GM23338 (cell line): ENCODE measurements around the gene ATP9B. TPM values are rescaled to one million over a fixed set of nuclear protein-coding genes. Genes with fewer than 3 reads are reported as not detected.
"Not testable (repeated sequence)": the region's sequence is repeated elsewhere in the genome, so short reads cannot be mapped to it uniquely, and the experiment has no call there.

Experiments used
- ATAC-seq: fragments of 200-7000 bp; cut with Tn5 transposase; 3 replicates; pipeline ENCODE4 v1.9.1; 2020
- DNase-seq: peaks from one replicate; pipeline ENCODE4 v3.0.0-alpha.2; 2015; ENCODE audit warnings: low spot score
- H2AFZ ChIP-seq: fragments of 200-600 bp; sonication (generic); 2 replicates; pipeline ENCODE4 v1.8.0; 2016; ENCODE audit warnings: antibody characterized with exemption, mild to moderate bottlenecking, moderate library complexity
- H3F3A ChIP-seq: fragments of 200-600 bp; sonication (generic); replicated peaks from 2 replicates; pipeline ENCODE4 v1.8.0; 2017; ENCODE audit warnings: antibody characterized with exemption, mixed run types, low read depth
- H3K27ac ChIP-seq: fragments of 200-600 bp; sonication (generic); 2 replicates; pipeline ENCODE4 v1.6.1; 2016; ENCODE audit warnings: low read depth
- H3K27me3 ChIP-seq: fragments of 200-600 bp; sonication (generic); 2 replicates; pipeline ENCODE4 v1.8.0; 2016; ENCODE audit warnings: mild to moderate bottlenecking, mixed run types, moderate library complexity; ENCODE audit not compliant: insufficient read depth
- H3K36me3 ChIP-seq: fragments of 200-600 bp; sonication (generic); 2 replicates; pipeline ENCODE4 v1.8.0; 2016; ENCODE audit warnings: mild to moderate bottlenecking; ENCODE audit not compliant: insufficient read depth
- H3K4me1 ChIP-seq: fragments of 200-600 bp; sonication (generic); 2 replicates; pipeline ENCODE4 v1.8.0; 2016; ENCODE audit warnings: mild to moderate bottlenecking, moderate library complexity; ENCODE audit not compliant: insufficient read depth
- H3K4me2 ChIP-seq: fragments of 200-600 bp; sonication (generic); 2 replicates; pipeline ENCODE4 v1.7.1; 2017; ENCODE audit warnings: mixed run types
- H3K4me3 ChIP-seq: fragments of 200-600 bp; sonication (generic); 2 replicates; pipeline ENCODE4 v1.6.1; 2016; ENCODE audit warnings: mixed run types
- H3K79me2 ChIP-seq: fragments of 200-600 bp; sonication (generic); replicated peaks from 2 replicates; pipeline ENCODE4 v1.8.0; 2017; ENCODE audit warnings: mild to moderate bottlenecking; ENCODE audit not compliant: insufficient read depth
- H3K9me2 ChIP-seq: fragments of 200-600 bp; sonication (generic); 2 replicates; pipeline ENCODE4 v1.8.0; 2017; ENCODE audit not compliant: insufficient read depth
- H4K20me1 ChIP-seq: fragments of 200-600 bp; sonication (generic); replicated peaks from 2 replicates; pipeline ENCODE4 v1.8.0; 2017; ENCODE audit warnings: mild to moderate bottlenecking; ENCODE audit not compliant: insufficient read depth
- H3K27ac Mint-ChIP-seq: 2 replicates; pipeline ENCODE4 v1.8.0; 2020; ENCODE audit warnings: inconsistent platforms, mild to moderate bottlenecking, moderate library complexity, mixed read lengths
- H3K27me3 Mint-ChIP-seq: 3 replicates; pipeline ENCODE4 v1.8.0; 2022; ENCODE audit warnings: low read depth, mild to moderate bottlenecking, moderate library complexity, mixed read lengths, inconsistent platforms; ENCODE audit not compliant: insufficient read depth, poor library complexity
- H3K36me3 Mint-ChIP-seq: 3 replicates; pipeline ENCODE4 v1.8.0; 2021; ENCODE audit warnings: low read depth, mild to moderate bottlenecking, inconsistent platforms, moderate library complexity, mixed read lengths
- H3K4me1 Mint-ChIP-seq: 3 replicates; pipeline ENCODE4 v1.8.0; 2020; ENCODE audit warnings: mild to moderate bottlenecking, inconsistent platforms, mixed read lengths
- H3K4me3 Mint-ChIP-seq: 3 replicates; pipeline ENCODE4 v1.8.0; 2021; ENCODE audit warnings: moderate library complexity, mild to moderate bottlenecking, inconsistent platforms, mixed read lengths
- H3K9me3 Mint-ChIP-seq: 3 replicates; pipeline ENCODE4 v1.8.0; 2020; ENCODE audit warnings: moderate library complexity, mild to moderate bottlenecking, inconsistent platforms, mixed read lengths
- CREB1 ChIP-seq: fragments of 250-450 bp; sonication (Bioruptor Pico); IDR thresholded peaks from 2 replicates; pipeline ENCODE4 v1.5.0; 2020; ENCODE audit warnings: low read depth, mild to moderate bottlenecking, moderate library complexity
- JUNB ChIP-seq: IDR thresholded peaks from one replicate; pipeline ENCODE4 v1.6.1; 2016; ENCODE audit warnings: antibody characterized with exemption; ENCODE audit not compliant: unreplicated experiment
- POLR2AphosphoS5 ChIP-seq: IDR thresholded peaks from 2 replicates; pipeline ENCODE4 v1.6.1; 2016; ENCODE audit warnings: antibody characterized with exemption, low read depth
- STAT1 ChIP-seq: IDR thresholded peaks from one replicate; pipeline ENCODE4 v1.6.1; 2016; ENCODE audit warnings: antibody characterized with exemption; ENCODE audit not compliant: unreplicated experiment
- polyA plus RNA-seq: library from polyadenylated mRNA; unstranded; fragments of >200 nt; fragmentation: Nextera tagmentation; extraction: Ambion mirVana; gene quantifications from 2 replicates; pipeline ENCODE4 v1.2.1, GENCODE V29; 2016
- total RNA-seq: library from RNA; depleted of rRNA; stranded (reverse); fragments of >200 nt; shearing (Covaris generic); gene quantifications from 2 replicates; pipeline ENCODE4 v1.2.3, GENCODE V29; 2014
- TF ChIP-seq, protein P1 (sequence below): IDR thresholded peaks from 2 replicates; pipeline ENCODE4 v1.6.1; 2016; ENCODE audit warnings: antibody characterized with exemption
- TF ChIP-seq, protein P2 (sequence below), 2 experiments: fragments of 200-600 bp in 1 of 2; sonication (generic) in 1 of 2; conservative IDR thresholded peaks; 2 replicates each; pipeline versions ENCODE4 v1.5.1 to v1.6.1; 2016 to 2017; ENCODE audit warnings: antibody characterized with exemption in 2 of 2, low read depth in 2 of 2, mild to moderate bottlenecking in 2 of 2, moderate library complexity in 1 of 2

Gene ATP9B
- total and polyA plus RNA-seq, 2 experiments from 2014 or later: 14.2 to 25.6 TPM

DNA sequence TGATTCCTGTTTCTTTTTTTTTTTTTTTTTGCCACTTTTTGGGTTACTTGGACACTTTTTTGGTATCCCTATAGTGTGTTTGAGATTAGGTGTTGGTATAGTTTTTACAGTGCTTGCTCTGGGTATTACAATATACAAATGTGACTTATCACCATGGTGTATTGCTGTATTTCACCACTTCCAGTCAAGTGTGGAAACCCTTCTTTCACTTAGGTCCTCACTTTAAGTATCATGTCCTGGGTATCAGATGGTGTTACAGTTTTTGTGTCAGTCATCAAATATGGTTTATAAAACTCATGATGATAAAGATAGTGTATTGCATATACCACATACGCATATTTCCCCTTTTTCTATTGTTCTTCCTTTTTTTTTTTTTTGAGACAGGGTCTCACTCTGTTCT, 1.8 kb downstream of the ATP9B start:
- Histone ChIP-seq H3K4me1 (peaks cover 4% of the 10 kb centered on the region), H3F3A (no peaks in the 10 kb centered on the region), H2AFZ (no peak overlapping the region), H3K27me3 (no peaks in the 10 kb centered on the region), H3K4me2 (no peak overlapping the region), H4K20me1 (0 out of 2 replicates have a peak, but pooled peaks cover 5% of the 10 kb centered on the region), H3K79me2 (peaks cover 63% of the 10 kb centered on the region), H3K36me3 (no peaks in the 10 kb centered on the region), H3K9me2 (no peaks in the 10 kb centered on the region), H3K4me3 (no peak overlapping the region), H3K27ac (no peak overlapping the region)
- peaks cover 51% of the 10 kb centered on the region for H3K36me3 Mint-ChIP-seq
- no peak for DNase-seq
- H3K9me3 Mint-ChIP-seq: peaks cover 59% of the 10 kb centered on the region
- ATAC-seq: no peak
- peak overlapping the region; percentile 89; the same call in 1 of the 3 replicates for H3K4me3 Mint-ChIP-seq
- peaks cover 4% of the 10 kb centered on the region for H3K4me1 Mint-ChIP-seq
- no peak overlapping the region for H3K27ac Mint-ChIP-seq
- TF ChIP-seq, protein P1, sequence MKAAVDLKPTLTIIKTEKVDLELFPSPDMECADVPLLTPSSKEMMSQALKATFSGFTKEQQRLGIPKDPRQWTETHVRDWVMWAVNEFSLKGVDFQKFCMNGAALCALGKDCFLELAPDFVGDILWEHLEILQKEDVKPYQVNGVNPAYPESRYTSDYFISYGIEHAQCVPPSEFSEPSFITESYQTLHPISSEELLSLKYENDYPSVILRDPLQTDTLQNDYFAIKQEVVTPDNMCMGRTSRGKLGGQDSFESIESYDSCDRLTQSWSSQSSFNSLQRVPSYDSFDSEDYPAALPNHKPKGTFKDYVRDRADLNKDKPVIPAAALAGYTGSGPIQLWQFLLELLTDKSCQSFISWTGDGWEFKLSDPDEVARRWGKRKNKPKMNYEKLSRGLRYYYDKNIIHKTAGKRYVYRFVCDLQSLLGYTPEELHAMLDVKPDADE: no peak
- TF ChIP-seq STAT1: no peak
- TF ChIP-seq JUNB: no peak
- TF ChIP-seq POLR2AphosphoS5: no peak
- no peak for TF ChIP-seq CREB1 (CRISPR knock-in tag)
- TF ChIP-seq, protein P2, sequence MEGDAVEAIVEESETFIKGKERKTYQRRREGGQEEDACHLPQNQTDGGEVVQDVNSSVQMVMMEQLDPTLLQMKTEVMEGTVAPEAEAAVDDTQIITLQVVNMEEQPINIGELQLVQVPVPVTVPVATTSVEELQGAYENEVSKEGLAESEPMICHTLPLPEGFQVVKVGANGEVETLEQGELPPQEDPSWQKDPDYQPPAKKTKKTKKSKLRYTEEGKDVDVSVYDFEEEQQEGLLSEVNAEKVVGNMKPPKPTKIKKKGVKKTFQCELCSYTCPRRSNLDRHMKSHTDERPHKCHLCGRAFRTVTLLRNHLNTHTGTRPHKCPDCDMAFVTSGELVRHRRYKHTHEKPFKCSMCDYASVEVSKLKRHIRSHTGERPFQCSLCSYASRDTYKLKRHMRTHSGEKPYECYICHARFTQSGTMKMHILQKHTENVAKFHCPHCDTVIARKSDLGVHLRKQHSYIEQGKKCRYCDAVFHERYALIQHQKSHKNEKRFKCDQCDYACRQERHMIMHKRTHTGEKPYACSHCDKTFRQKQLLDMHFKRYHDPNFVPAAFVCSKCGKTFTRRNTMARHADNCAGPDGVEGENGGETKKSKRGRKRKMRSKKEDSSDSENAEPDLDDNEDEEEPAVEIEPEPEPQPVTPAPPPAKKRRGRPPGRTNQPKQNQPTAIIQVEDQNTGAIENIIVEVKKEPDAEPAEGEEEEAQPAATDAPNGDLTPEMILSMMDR (conservative IDR thresholded peaks at IDR 0.05; ENCODE audit: low read depth in 2 of 2): no peak
- peaks cover 14% of the 10 kb centered on the region for H3K27me3 Mint-ChIP-seq

DNA sequence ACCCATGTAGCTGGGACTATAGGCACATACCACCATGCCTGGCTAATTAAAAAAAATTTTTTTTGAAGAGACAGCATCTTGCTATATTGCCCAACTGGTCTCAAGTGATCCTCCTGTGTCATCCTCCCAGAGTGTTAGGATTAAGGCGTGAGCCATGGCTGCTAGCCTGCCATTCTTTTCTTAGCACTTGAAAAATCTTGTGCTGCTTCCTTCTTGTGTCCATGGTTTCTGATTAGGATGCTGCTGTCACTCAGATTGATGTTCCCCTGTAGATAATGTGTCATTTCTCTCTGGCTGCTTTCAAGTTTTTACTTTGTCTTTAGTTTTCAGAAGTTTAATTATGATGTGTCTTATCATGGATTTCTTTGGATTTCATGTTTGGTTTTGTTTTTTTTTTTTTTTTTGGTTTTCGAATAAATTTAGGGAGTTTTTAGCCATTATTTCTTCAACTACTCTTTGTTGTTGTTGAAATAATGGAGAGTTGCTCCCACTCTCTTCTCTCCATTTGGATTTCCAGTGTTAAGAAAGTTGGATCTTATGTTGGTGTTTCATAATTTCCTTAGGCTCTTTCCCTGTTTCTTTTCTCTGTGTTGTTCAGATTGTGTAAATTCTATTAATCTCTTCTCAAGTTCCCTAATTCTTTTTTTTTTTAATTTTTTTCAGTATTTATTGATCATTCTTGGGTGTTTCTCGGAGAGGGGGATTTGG, 2.5 kb downstream of the ATP9B start:
- H2AFZ ChIP-seq: no peak overlapping the region
- H3K9me2 ChIP-seq: no peaks in the 10 kb centered on the region
- no peak overlapping the region for H3K4me2 ChIP-seq
- no peaks in the 10 kb centered on the region for H3F3A ChIP-seq
- Mint-ChIP-seq H3K27me3 (peaks cover 10% of the 10 kb centered on the region), H3K4me1 (peaks cover 8% of the 10 kb centered on the region), H3K4me3 (no peak overlapping the region), H3K9me3 (peaks cover 52% of the 10 kb centered on the region), H3K27ac (no peak overlapping the region), H3K36me3 (peaks cover 45% of the 10 kb centered on the region)
- peaks cover 4% of the 10 kb centered on the region for H3K4me1 ChIP-seq
- no peaks in the 10 kb centered on the region for H3K27me3 ChIP-seq
- DNase-seq: no peak
- no peak overlapping the region for H3K4me3 ChIP-seq
- H3K79me2 ChIP-seq: peaks cover 69% of the 10 kb centered on the region
- H3K36me3 ChIP-seq: no peaks in the 10 kb centered on the region
- ATAC-seq: no peak
- peaks cover 5% of the 10 kb centered on the region; the same call in 1 of the 2 replicates for H4K20me1 ChIP-seq
- no peak overlapping the region for H3K27ac ChIP-seq
- TF ChIP-seq, protein P1: no peak

DNA sequence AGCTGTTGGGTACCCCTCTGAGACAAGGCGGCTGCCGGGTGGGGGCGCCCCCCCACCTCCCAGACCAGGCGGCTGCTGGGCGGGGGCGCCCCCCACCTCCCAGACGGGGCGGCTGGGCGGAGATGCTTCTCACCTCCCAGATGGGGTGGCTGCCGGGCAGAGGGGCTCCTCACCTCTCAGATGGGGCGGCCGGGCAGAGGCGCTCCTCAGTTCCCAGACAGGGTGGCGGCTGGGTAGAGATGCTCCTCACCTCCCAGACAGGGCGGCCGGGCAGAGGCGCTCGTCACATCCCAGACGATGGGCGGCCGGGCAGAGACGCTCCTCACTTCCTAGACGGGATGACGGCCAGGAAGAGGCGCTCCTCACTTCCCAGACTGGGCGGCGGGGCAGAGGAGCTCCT, 3.5 kb downstream of the ATP9B start:
- H3K4me3 ChIP-seq, H3K4me3 Mint-ChIP-seq, H3K4me1 ChIP-seq, H3F3A ChIP-seq, DNase-seq, H3K27ac ChIP-seq, H3K36me3 ChIP-seq, H2AFZ ChIP-seq, H3K4me2 ChIP-seq, H4K20me1 ChIP-seq, H3K27me3 ChIP-seq, H3K27me3 Mint-ChIP-seq, H3K27ac Mint-ChIP-seq, H3K9me2 ChIP-seq, ATAC-seq: not testable (repeated sequence)
- Mint-ChIP-seq H3K9me3 (peaks cover 42% of the 10 kb centered on the region), H3K36me3 (peaks cover 42% of the 10 kb centered on the region), H3K4me1 (peaks cover 16% of the 10 kb centered on the region)
- H3K79me2 ChIP-seq: peaks cover 79% of the 10 kb centered on the region
